Measurements from ENCODE around the gene OR10K1.

OR10K1 gene, protein sequence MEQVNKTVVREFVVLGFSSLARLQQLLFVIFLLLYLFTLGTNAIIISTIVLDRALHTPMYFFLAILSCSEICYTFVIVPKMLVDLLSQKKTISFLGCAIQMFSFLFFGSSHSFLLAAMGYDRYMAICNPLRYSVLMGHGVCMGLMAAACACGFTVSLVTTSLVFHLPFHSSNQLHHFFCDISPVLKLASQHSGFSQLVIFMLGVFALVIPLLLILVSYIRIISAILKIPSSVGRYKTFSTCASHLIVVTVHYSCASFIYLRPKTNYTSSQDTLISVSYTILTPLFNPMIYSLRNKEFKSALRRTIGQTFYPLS

DNA sequence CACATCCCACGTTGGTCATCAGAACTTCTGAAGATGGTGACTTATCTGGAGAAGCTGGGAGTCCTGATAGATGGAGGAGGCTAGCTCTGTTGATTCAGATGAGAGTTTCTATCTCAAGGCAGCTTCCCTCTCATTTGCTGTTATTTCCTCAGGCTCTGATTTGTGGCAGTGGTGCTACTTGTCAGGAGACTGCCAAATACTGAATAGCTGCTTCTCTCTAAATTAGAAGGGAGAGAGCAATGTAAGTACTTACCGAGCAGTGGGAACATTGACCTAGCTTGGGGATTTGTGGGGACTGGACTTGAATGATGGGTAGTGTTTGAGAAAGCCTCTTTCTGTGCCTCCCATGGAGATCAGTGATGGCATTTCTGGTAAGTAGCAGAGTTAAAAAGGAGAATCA, at the start of gene OR10K1:
Gene OR10K1, plus strand, starts transcription at position 301 of the 400 bp plus-strand sequence. CDS start 3,728 bp downstream, outside the sequence.
- H3K4me3 ChIP-seq (IDR thresholded peaks at IDR 0.05; ENCODE audit: insufficient read depth, low read depth, low read length): no peak within 1 kb of the TSS
- no peaks in the 10 kb centered on the region for H3K27me3 ChIP-seq (ENCODE audit: insufficient read depth, low read depth)
- H3K36me3 ChIP-seq (ENCODE audit: insufficient read depth): no peaks in the 10 kb centered on the region
- no peak within 1 kb of the TSS for H2AFZ ChIP-seq (ENCODE audit: low read depth)
- no peaks in the 10 kb centered on the region for H4K20me1 ChIP-seq (ENCODE audit: insufficient read depth)
- TF ChIP-seq, protein P1, sequence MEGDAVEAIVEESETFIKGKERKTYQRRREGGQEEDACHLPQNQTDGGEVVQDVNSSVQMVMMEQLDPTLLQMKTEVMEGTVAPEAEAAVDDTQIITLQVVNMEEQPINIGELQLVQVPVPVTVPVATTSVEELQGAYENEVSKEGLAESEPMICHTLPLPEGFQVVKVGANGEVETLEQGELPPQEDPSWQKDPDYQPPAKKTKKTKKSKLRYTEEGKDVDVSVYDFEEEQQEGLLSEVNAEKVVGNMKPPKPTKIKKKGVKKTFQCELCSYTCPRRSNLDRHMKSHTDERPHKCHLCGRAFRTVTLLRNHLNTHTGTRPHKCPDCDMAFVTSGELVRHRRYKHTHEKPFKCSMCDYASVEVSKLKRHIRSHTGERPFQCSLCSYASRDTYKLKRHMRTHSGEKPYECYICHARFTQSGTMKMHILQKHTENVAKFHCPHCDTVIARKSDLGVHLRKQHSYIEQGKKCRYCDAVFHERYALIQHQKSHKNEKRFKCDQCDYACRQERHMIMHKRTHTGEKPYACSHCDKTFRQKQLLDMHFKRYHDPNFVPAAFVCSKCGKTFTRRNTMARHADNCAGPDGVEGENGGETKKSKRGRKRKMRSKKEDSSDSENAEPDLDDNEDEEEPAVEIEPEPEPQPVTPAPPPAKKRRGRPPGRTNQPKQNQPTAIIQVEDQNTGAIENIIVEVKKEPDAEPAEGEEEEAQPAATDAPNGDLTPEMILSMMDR (conservative IDR thresholded peaks at IDR 0.05; ENCODE audit: low read depth, low read length): no peak
- H3K27ac ChIP-seq: no peak within 1 kb of the TSS
- no peaks in the 10 kb centered on the region for H3K4me1 ChIP-seq (ENCODE audit: low read depth, poor library complexity, severe bottlenecking)
- H3K9ac ChIP-seq: no peak within 1 kb of the TSS
- H3K4me2 ChIP-seq: no peak within 1 kb of the TSS
- no peaks in the 10 kb centered on the region for H3K79me2 ChIP-seq (ENCODE audit: insufficient read depth, low read depth)

DNA sequence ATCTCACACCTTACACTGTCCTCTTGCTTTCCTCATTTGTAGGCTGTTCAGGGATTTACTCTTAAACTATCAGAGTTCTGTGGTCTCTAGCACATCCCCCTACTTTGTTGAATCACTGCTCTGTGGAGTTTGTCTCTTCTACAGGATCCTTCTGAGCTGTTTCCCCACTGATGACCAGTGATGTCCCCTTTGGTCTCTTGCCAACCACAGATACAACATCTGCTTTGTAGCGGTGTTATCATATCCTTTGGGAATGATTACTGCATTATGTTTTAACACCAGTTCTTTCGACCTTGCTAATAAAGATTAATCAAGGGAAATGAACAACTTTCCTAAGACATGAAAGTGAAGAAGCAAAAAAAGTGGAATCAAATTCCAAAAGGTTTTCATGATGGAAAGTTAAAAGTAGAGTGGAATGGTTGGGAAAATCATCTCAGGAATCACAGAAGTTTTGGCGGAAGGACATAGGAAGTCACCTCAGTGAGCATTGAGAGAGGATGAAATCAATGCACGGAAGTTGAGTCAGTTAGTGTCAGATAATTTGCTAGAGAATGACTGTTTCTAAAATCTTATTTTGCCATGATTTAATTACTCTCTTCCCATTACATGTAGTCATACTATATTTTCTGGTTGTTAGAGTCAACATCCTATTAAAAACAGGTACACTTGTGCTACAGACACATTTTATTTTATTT, 46.8 kb upstream of the OR10K1 start:
- no peak overlapping the region for H3K4me3 ChIP-seq (IDR thresholded peaks at IDR 0.05; ENCODE audit: insufficient read depth, low read depth, low read length)
- no peak overlapping the region for H3K27ac ChIP-seq
- no peaks in the 10 kb centered on the region for H3K79me2 ChIP-seq (ENCODE audit: insufficient read depth, low read depth)
- no peak overlapping the region for H3K4me2 ChIP-seq
- H3K36me3 ChIP-seq (ENCODE audit: insufficient read depth): no peaks in the 10 kb centered on the region
- no peaks in the 10 kb centered on the region for H3K27me3 ChIP-seq (ENCODE audit: insufficient read depth, low read depth)
- no peaks in the 10 kb centered on the region for H3K4me1 ChIP-seq (ENCODE audit: low read depth, poor library complexity, severe bottlenecking)
- TF ChIP-seq, protein P1 (conservative IDR thresholded peaks at IDR 0.05; ENCODE audit: low read depth, low read length): no peak
- no peak overlapping the region for H2AFZ ChIP-seq (ENCODE audit: low read depth)
- no peaks in the 10 kb centered on the region for H4K20me1 ChIP-seq (ENCODE audit: insufficient read depth)
- no peak overlapping the region for H3K9ac ChIP-seq

DNA sequence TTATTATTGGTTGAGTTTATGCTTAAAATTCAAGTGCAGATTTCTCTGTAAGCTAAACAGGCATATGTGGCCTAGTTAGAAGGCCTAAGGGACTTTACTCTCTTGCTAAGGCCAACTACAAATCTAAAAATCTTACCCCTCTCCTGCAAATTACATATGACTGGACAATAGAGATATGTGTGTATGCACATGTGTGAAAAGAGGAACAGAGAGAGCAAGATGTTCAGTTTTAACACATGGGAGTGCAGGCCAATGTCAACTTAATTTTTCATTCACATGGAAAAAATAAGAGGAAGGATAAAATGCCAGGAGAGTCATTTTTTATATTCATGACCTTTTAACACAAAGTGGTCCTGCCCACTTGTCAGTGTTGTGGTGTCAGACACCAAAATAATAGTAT, 44.0 kb upstream of the OR10K1 start:
- H2AFZ ChIP-seq (ENCODE audit: low read depth): no peak overlapping the region
- H3K4me1 ChIP-seq (ENCODE audit: low read depth, poor library complexity, severe bottlenecking): no peaks in the 10 kb centered on the region
- no peak overlapping the region for H3K9ac ChIP-seq
- H3K79me2 ChIP-seq (ENCODE audit: insufficient read depth, low read depth): no peaks in the 10 kb centered on the region
- H3K27me3 ChIP-seq (ENCODE audit: insufficient read depth, low read depth): no peaks in the 10 kb centered on the region
- TF ChIP-seq, protein P1 (conservative IDR thresholded peaks at IDR 0.05; ENCODE audit: low read depth, low read length): no peak
- H4K20me1 ChIP-seq (ENCODE audit: insufficient read depth): no peaks in the 10 kb centered on the region
- no peaks in the 10 kb centered on the region for H3K36me3 ChIP-seq (ENCODE audit: insufficient read depth)
- no peak overlapping the region for H3K4me3 ChIP-seq (IDR thresholded peaks at IDR 0.05; ENCODE audit: insufficient read depth, low read depth, low read length)
- no peak overlapping the region for H3K4me2 ChIP-seq
- no peak overlapping the region for H3K27ac ChIP-seq

DNA sequence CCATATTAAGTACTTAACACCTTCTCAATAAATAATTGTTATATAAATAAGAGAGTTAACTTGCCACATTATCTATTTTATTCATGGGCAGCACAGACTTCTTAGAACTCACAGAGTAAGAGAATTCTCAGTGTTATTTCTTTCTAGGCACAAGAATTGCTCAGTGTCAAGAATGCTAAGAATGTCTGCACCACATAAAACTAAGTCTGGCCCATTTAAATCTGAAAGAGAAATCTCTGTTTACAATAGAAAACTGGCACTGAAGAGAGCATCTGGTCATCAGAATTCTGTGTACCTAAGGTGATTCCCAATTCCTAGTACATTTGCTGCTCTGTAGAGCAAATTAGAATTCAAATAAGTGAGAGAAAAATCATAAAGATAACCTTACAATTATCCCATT, 39.4 kb upstream of the OR10K1 start:
- no peak overlapping the region for H3K4me2 ChIP-seq
- H3K27me3 ChIP-seq (ENCODE audit: insufficient read depth, low read depth): no peaks in the 10 kb centered on the region

More for the DNA sequence above, 39.4 kb upstream of the OR10K1 start:
- Histone ChIP-seq H3K36me3 (ENCODE audit: insufficient read depth) (no peaks in the 10 kb centered on the region), H3K4me3 (IDR thresholded peaks at IDR 0.05; ENCODE audit: insufficient read depth, low read depth, low read length) (no peak overlapping the region), H3K27ac (no peak overlapping the region), H3K4me1 (ENCODE audit: low read depth, poor library complexity, severe bottlenecking) (no peaks in the 10 kb centered on the region), H3K79me2 (ENCODE audit: insufficient read depth, low read depth) (no peaks in the 10 kb centered on the region), H4K20me1 (ENCODE audit: insufficient read depth) (no peaks in the 10 kb centered on the region), H3K9ac (no peak overlapping the region), H2AFZ (ENCODE audit: low read depth) (no peak overlapping the region)
- TF ChIP-seq, protein P1 (conservative IDR thresholded peaks at IDR 0.05; ENCODE audit: low read depth, low read length): no peak
